CD14-positive monocyte (primary cell): ENCODE measurements around the gene GSTO2. TPM values are rescaled to one million over a fixed set of nuclear protein-coding genes. Genes with fewer than 3 reads are reported as not detected.

Source experiments
- DNase-seq, 3 donors: peaks; one replicate each; pipeline ENCODE4 v3.0.0-alpha.2; 2011 to 2022
- H2AFZ ChIP-seq: 2 replicates; pipeline ENCODE4 v1.6.0; 2012; ENCODE audit warnings: mild to moderate bottlenecking, low read depth, low read length, inconsistent platforms; ENCODE audit not compliant: insufficient read depth, poor library complexity, severe bottlenecking
- H3K27ac ChIP-seq, 2 donors: 1 replicate in 1 of 2; 2 replicates in 1 of 2; pipeline ENCODE4 v1.5.1; 2012 to 2013; ENCODE audit warnings: low read length in 2 of 2, control low read depth in 1 of 2, inconsistent platforms in 1 of 2, low read depth in 1 of 2, mild to moderate bottlenecking in 1 of 2
- H3K27me3 ChIP-seq, 2 donors: one replicate each; pipeline versions ENCODE4 v1.6.0 to v1.6.1; 2011 to 2013; ENCODE audit warnings: low read length in 2 of 2; ENCODE audit not compliant: control insufficient read depth in 2 of 2, insufficient read depth in 2 of 2
- H3K36me3 ChIP-seq, 2 donors: replicated peaks in 1 of 2; 1 replicate in 1 of 2; 2 replicates in 1 of 2; pipeline versions ENCODE4 v1.5.1 to v1.6.1; 2012 to 2013; ENCODE audit warnings: low read length in 2 of 2, control low read depth in 1 of 2, inconsistent platforms in 1 of 2, mild to moderate bottlenecking in 1 of 2; ENCODE audit not compliant: insufficient read depth in 2 of 2, control insufficient read depth in 1 of 2
- H3K4me1 ChIP-seq, 2 donors: 1 replicate in 1 of 2; 2 replicates in 1 of 2; pipeline versions ENCODE4 v1.5.1 to v1.6.1; 2012 to 2013; ENCODE audit warnings: low read length in 2 of 2, control low read depth in 1 of 2, inconsistent platforms in 1 of 2, mild to moderate bottlenecking in 1 of 2, moderate library complexity in 1 of 2; ENCODE audit not compliant: insufficient read depth in 2 of 2, control insufficient read depth in 1 of 2
- H3K4me2 ChIP-seq: replicated peaks from 2 replicates; pipeline ENCODE3; 2012; ENCODE audit warnings: low read length, moderate library complexity, mild to moderate bottlenecking; ENCODE audit not compliant: poor library complexity, severe bottlenecking; ENCODE audit errors: extremely low read depth
- H3K4me3 ChIP-seq, 3 experiments: fragments of 200-600 bp in 1 of 3; sonication (generic) in 1 of 3; replicated peaks in 1 of 3; 1 replicate in 2 of 3; 2 replicates in 1 of 3; pipeline ENCODE4 v1.5.1; 2011 to 2013; ENCODE audit warnings: low read length in 3 of 3, mild to moderate bottlenecking in 3 of 3, control low read depth in 2 of 3, low read depth in 2 of 3, inconsistent platforms in 1 of 3, moderate library complexity in 1 of 3
- H3K79me2 ChIP-seq: 2 replicates; pipeline ENCODE4 v1.6.0; 2012; ENCODE audit warnings: mild to moderate bottlenecking, control low read depth, inconsistent platforms, low read length, moderate library complexity; ENCODE audit not compliant: insufficient read depth
- H3K9ac ChIP-seq: 2 replicates; pipeline ENCODE4 v1.6.0; 2017; ENCODE audit warnings: low read length, mild to moderate bottlenecking; ENCODE audit not compliant: insufficient read depth, poor library complexity, severe bottlenecking
- H3K9me3 ChIP-seq, 2 donors: replicated peaks in 1 of 2; 1 replicate in 1 of 2; 2 replicates in 1 of 2; pipeline versions ENCODE4 v1.5.1 to v1.6.1; 2012 to 2013; ENCODE audit warnings: low read length in 2 of 2, control low read depth in 1 of 2; ENCODE audit not compliant: control insufficient read depth in 1 of 2, insufficient read depth in 1 of 2
- H4K20me1 ChIP-seq: 2 replicates; pipeline ENCODE4 v1.6.0; 2012; ENCODE audit warnings: mild to moderate bottlenecking, low read length, control low read depth, moderate library complexity; ENCODE audit not compliant: insufficient read depth
- H3K27ac Mint-ChIP-seq, 7 donors: one replicate each; pipeline ENCODE4 v1.8.0; 2020; ENCODE audit warnings: mild to moderate bottlenecking in 7 of 7, mixed read lengths in 7 of 7, moderate library complexity in 6 of 7, inconsistent platforms in 2 of 7
- H3K27me3 Mint-ChIP-seq, 3 donors: one replicate each; pipeline ENCODE4 v1.8.0; 2021 to 2022; ENCODE audit warnings: low read depth in 3 of 3, mild to moderate bottlenecking in 3 of 3, mixed read lengths in 3 of 3, moderate library complexity in 3 of 3, inconsistent platforms in 1 of 3
- H3K36me3 Mint-ChIP-seq, 2 donors: one replicate each; pipeline ENCODE4 v1.8.0; 2020; ENCODE audit warnings: mixed read lengths in 2 of 2, inconsistent platforms in 1 of 2, mild to moderate bottlenecking in 1 of 2
- H3K4me1 Mint-ChIP-seq: one replicate; pipeline ENCODE4 v1.8.0; 2020; ENCODE audit warnings: mild to moderate bottlenecking, mixed read lengths
- H3K4me3 Mint-ChIP-seq, 2 donors: one replicate each; pipeline ENCODE4 v1.8.0; 2020; ENCODE audit warnings: mild to moderate bottlenecking in 2 of 2, mixed read lengths in 2 of 2, moderate library complexity in 1 of 2
- H3K9me3 Mint-ChIP-seq, 7 donors: one replicate each; pipeline ENCODE4 v1.8.0; 2020 to 2022; ENCODE audit warnings: mixed read lengths in 7 of 7, mild to moderate bottlenecking in 6 of 7, moderate library complexity in 6 of 7, inconsistent platforms in 2 of 7
- CTCF ChIP-seq: fragments of 200-600 bp; IDR thresholded peaks from one replicate; pipeline ENCODE4 v1.8.0; 2022; ENCODE audit warnings: antibody characterized with exemption, mild to moderate bottlenecking
- WGBS: methylation state at CpG from one replicate; pipeline ENCODE4 v1.1.5; 2013; ENCODE audit warnings: missing lambda C conversion rate; ENCODE audit not compliant: insufficient coverage; 5-methylcytosine and 5-hydroxymethylcytosine counted together
- intact Hi-C, 2 donors: fragments of 100-400 bp; cut with micrococcal nuclease; formaldehyde crosslinking; loops; one replicate each; pipeline versions ENCODE4 v1.15.0 to v1.15.1; 2023
- polyA plus RNA-seq, 3 donors: library from polyadenylated mRNA; depleted of rRNA in 1 of 3; unstranded in 2 of 3; stranded (reverse) in 1 of 3; fragments of 300-500 nt in 2 of 3; fragments of >200 nt in 1 of 3; fragmentation: Illumina TruSeq in 2 of 3; gene quantifications; 1 replicate in 2 of 3; 2 replicates in 1 of 3; pipeline ENCODE4 v1.2.3, GENCODE V29; 2012 to 2021

Gene GSTO2
- polyA plus RNA-seq, 3 donors: 0.16 to 0.26 TPM; not detected in 1

DNA sequence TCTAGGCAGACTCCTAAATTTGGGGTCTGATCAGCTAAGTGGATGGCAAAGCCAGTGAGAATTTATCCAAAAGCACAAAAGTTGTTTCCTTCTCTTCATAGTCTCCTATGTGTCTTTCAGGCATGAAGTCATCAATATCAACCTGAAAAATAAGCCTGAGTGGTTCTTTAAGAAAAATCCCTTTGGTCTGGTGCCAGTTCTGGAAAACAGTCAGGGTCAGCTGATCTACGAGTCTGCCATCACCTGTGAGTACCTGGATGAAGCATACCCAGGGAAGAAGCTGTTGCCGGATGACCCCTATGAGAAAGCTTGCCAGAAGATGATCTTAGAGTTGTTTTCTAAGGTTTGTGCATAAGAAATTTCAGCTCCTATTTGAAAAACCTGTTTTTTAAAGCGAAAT, 9.5 kb upstream of the GSTO2 start:
- Mint-ChIP-seq H3K36me3 (peaks cover 68 to 74% of the 10 kb centered on the region in 2 donors), H3K9me3 (no peaks in the 10 kb centered on the region), H3K4me1 (peaks cover 63% of the 10 kb centered on the region), H3K27ac (peak overlapping the region; percentile 42 to 94 (median 86)), H3K27me3 (no peaks in the 10 kb centered on the region), H3K4me3 (no peak overlapping the region)
- peaks cover 50 to 63% of the 10 kb centered on the region in 2 donors for H3K4me1 ChIP-seq
- no peaks in the 10 kb centered on the region for H3K27me3 ChIP-seq
- H3K4me2 ChIP-seq: peak overlapping the region; percentile 17
- 100% methylated on average over 2 of the region's 3 CpGs for WGBS
- no peak overlapping the region for H2AFZ ChIP-seq
- H3K9me3 ChIP-seq: no peaks in the 10 kb centered on the region
- peaks cover 74% of the 10 kb centered on the region for H4K20me1 ChIP-seq
- no peak for DNase-seq
- intact Hi-C loops: loop anchor here (10.0 kb wide), 1 partner anchor 65 kb away; no protein-coding TSS in a partner anchor
- no peak for TF ChIP-seq CTCF
- peaks cover 93% of the 10 kb centered on the region for H3K79me2 ChIP-seq
- H3K4me3 ChIP-seq: no peak overlapping the region
- no peak overlapping the region for H3K9ac ChIP-seq
- peak overlapping the region in 1 of 2 donors; percentile 81 for H3K27ac ChIP-seq
- peaks cover 59 to 73% of the 10 kb centered on the region in 2 donors for H3K36me3 ChIP-seq

GRCh38 chr10:104259999-104260774, 8.8 kb upstream of the GSTO2 start:
- H3K4me3 Mint-ChIP-seq: no peak overlapping the region
- intact Hi-C loops: loop anchor here (10.0 kb wide), 2 partner anchors 65 to 345 kb away; partner anchors contain the start of gene STN1 (in 1 of the 2)

More at GRCh38 chr10:104259999-104260774, 8.8 kb upstream of the GSTO2 start:
- Histone ChIP-seq H3K27me3 (no peaks in the 10 kb centered on the region), H2AFZ (no peak overlapping the region), H3K36me3 (peaks cover 66 to 80% of the 10 kb centered on the region in 2 donors), H3K4me3 (peak overlapping the region in 1 of 3 experiments; percentile 22), H3K4me2 (peak overlapping the region; percentile 17), H3K27ac (peak overlapping the region; percentile 53 to 81), H3K9ac (peak overlapping the region; percentile 32), H4K20me1 (peaks cover 81% of the 10 kb centered on the region), H3K4me1 (peaks cover 49 to 61% of the 10 kb centered on the region in 2 donors), H3K79me2 (peaks cover 93% of the 10 kb centered on the region), H3K9me3 (no peaks in the 10 kb centered on the region)
- WGBS: 100% methylated on average over 4 of the region's 6 CpGs
- peak overlapping the region; percentile 80 to 94 (median 88) for H3K27ac Mint-ChIP-seq
- no peaks in the 10 kb centered on the region for H3K27me3 Mint-ChIP-seq
- H3K36me3 Mint-ChIP-seq: peaks cover 73 to 75% of the 10 kb centered on the region in 2 donors
- TF ChIP-seq CTCF: no peak
- peaks cover 62% of the 10 kb centered on the region for H3K4me1 Mint-ChIP-seq
- no peaks in the 10 kb centered on the region for H3K9me3 Mint-ChIP-seq
- peak in 1 of 3 donors; percentile 23 for DNase-seq
